ENCODE measurements around the gene TEAD3.
A peak's percentile ranks its signal among the peaks of the same experiment; 100 is the strongest.

TEAD3 gene

DNA sequence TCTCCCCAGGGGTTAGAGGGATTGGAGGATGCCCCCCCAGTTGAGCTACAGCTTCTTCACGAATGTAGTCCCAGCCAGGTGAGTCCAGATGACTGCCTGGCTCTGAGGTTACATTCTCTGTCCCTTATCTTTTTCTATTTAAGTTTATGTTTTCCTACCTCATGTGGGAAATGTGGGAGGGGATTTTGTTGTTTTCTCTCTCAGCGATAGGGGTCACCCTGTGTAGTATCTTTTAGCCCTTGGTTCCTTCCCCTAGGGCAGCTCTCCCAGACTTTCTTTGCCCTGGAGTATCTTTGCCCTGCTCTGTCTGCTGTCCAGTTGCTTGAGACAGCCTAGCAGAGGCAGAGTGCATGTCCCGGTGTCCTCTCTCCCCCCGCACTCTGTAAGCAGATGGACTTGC is 39.0 kb downstream of the TEAD3 start:
- H3K27me3 Mint-ChIP-seq, result no peaks in the 10 kb centered on the region
- H3K36me3 Mint-ChIP-seq (ENCODE audit: insufficient read depth), result peaks cover 15% of the 10 kb centered on the region
- H3K9me3 Mint-ChIP-seq, result no peaks in the 10 kb centered on the region
- H3K4me1 Mint-ChIP-seq, result peaks cover 23% of the 10 kb centered on the region
- ATAC-seq (replicated peaks; ENCODE audit: extremely low read depth, poor library complexity, severe bottlenecking) (no peak), DNase-seq (ENCODE audit: low spot score in 2 of 2) (no peak)
- no peak overlapping the region for H3K27ac Mint-ChIP-seq (ENCODE audit: low read depth)
- no peak overlapping the region for H3K4me3 Mint-ChIP-seq

DNA sequence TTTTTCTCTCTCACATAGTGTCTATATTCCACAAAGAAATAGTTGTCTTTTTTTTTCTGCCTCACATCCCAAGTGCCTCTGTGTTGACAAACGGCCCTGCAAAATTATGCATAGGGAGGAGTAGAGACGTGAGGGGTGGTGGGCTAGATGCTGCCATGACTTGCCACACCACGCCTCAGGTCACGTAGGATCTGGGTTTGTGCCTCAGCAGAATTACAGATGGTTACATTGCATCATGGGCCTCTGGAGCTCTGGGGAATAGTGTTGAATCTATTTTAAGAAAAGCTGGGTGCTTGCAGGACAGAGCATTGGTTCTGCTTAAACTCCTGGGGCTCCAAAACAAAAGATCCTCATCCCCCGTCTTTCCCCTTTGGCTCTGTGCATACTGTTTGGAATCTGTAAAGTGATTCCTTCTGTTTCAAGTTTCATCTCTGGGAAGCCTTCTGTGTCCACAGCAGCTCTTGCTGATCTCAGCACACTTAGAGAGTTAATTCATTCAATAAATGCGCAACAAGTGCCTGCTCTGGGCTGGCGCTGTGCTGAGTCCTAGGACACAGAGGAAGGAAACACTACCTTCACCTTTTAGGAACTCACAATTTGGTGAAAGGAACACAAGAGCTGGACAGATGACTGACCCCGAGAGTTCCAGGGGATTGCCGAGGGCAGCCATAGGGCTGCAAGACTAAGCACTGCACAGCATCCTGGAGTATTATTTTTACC is 42.3 kb downstream of the TEAD3 start:
- H3K27ac Mint-ChIP-seq (ENCODE audit: low read depth), result no peak overlapping the region
- no peak for DNase-seq (ENCODE audit: low spot score in 2 of 2)

GRCh38 chr6:35453236-35453635 is 43.6 kb downstream of the TEAD3 start:
- DNase-seq (ENCODE audit: low spot score in 2 of 2) (no peak), ATAC-seq (replicated peaks; ENCODE audit: extremely low read depth, poor library complexity, severe bottlenecking) (no peak)
- Mint-ChIP-seq H3K36me3 (ENCODE audit: insufficient read depth) (peaks cover 8% of the 10 kb centered on the region), H3K27me3 (no peaks in the 10 kb centered on the region), H3K4me3 (peak overlapping the region; percentile 81), H3K4me1 (peaks cover 41% of the 10 kb centered on the region), H3K27ac (ENCODE audit: low read depth) (no peak overlapping the region), H3K9me3 (no peaks in the 10 kb centered on the region)

More for the DNA sequence above, 42.3 kb downstream of the TEAD3 start:
- H3K27me3 Mint-ChIP-seq, result no peaks in the 10 kb centered on the region
- no peak overlapping the region for H3K4me3 Mint-ChIP-seq
- peaks cover 14% of the 10 kb centered on the region for H3K36me3 Mint-ChIP-seq (ENCODE audit: insufficient read depth)
- H3K4me1 Mint-ChIP-seq, result peaks cover 38% of the 10 kb centered on the region
- no peaks in the 10 kb centered on the region for H3K9me3 Mint-ChIP-seq
- no peak for ATAC-seq (replicated peaks; ENCODE audit: extremely low read depth, poor library complexity, severe bottlenecking)

DNA sequence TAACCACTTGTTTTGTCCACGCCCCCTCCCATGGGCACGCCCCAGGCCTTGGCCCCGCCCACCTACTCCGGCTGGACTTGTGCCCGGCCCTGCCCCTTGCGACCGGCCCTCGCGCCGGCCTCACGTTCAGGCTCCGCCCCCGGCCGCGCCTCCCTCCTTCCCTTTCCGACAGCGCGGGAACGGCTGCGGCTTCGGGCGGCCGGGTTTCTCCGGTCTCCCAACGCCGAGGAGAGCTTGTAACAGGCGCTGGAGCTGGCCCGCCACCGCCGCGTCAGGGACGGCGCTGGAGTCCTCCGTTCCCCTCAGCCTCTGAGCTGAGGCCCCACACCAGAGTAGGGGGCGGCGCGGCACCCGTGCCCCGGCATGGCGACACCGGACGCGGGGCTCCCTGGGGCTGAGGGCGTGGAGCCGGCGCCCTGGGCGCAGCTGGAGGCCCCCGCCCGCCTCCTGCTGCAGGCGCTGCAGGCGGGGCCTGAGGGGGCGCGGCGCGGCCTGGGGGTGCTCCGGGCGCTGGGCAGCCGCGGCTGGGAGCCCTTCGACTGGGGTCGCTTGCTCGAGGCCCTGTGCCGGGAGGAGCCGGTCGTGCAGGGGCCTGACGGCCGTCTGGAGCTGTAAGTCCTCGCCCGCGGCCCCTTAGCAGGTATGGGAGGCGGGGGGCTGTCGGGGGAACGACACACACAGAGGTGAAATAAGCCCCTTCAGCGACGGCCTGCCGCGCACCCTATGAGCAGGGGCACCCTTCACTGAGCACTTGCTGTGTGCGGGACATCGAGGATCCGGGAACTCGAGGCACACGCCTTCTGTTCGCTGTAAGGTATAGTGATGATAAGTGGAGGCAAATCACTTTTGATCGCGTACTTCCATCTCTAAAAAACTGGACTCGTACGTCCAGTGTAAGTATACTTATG is 44.4 kb downstream of the TEAD3 start, which contains the start of gene FANCE:
TSS of gene FANCE (plus strand) at position 156 of the 908 bp plus-strand sequence. CDS start at position 364, 208 bp downstream.
- Mint-ChIP-seq H3K9me3 (no peaks in the 10 kb centered on the region), H3K36me3 (ENCODE audit: insufficient read depth) (peaks cover 7% of the 10 kb centered on the region), H3K27ac (ENCODE audit: low read depth) (peak within 1 kb of the TSS; percentile 19), H3K27me3 (no peaks in the 10 kb centered on the region), H3K4me1 (peaks cover 41% of the 10 kb centered on the region), H3K4me3 (peak within 1 kb of the TSS; percentile 81)
- peak; percentile 76 to 89 for DNase-seq (ENCODE audit: low spot score in 2 of 2)
- ATAC-seq (replicated peaks; ENCODE audit: extremely low read depth, poor library complexity, severe bottlenecking), result peak; percentile 64

GRCh38 chr6:35451354-35452182 is 45.3 kb downstream of the TEAD3 start:
- peak overlapping the region; percentile 19 for H3K27ac Mint-ChIP-seq (ENCODE audit: low read depth)
- peak overlapping the region; percentile 81 for H3K4me3 Mint-ChIP-seq
- ATAC-seq (replicated peaks; ENCODE audit: extremely low read depth, poor library complexity, severe bottlenecking), result peak; percentile 21
- DNase-seq (ENCODE audit: low spot score in 2 of 2), result no peak
- no peaks in the 10 kb centered on the region for H3K9me3 Mint-ChIP-seq
- H3K27me3 Mint-ChIP-seq, result no peaks in the 10 kb centered on the region
- peaks cover 8% of the 10 kb centered on the region for H3K36me3 Mint-ChIP-seq (ENCODE audit: insufficient read depth)
- H3K4me1 Mint-ChIP-seq, result peaks cover 41% of the 10 kb centered on the region

GRCh38 chr6:35449287-35449881 is 47.5 kb downstream of the TEAD3 start:
- Mint-ChIP-seq H3K9me3 (no peaks in the 10 kb centered on the region), H3K36me3 (ENCODE audit: insufficient read depth) (peaks cover 5% of the 10 kb centered on the region), H3K4me3 (no peak overlapping the region), H3K27ac (ENCODE audit: low read depth) (no peak overlapping the region), H3K4me1 (peaks cover 32% of the 10 kb centered on the region), H3K27me3 (no peaks in the 10 kb centered on the region)
- ATAC-seq (replicated peaks; ENCODE audit: extremely low read depth, poor library complexity, severe bottlenecking) (peak; percentile 73), DNase-seq (ENCODE audit: low spot score in 2 of 2) (peak; percentile 18 to 21)

- H3K4me3 Mint-ChIP-seq, result no peak overlapping the region
- no peaks in the 10 kb centered on the region for H3K9me3 Mint-ChIP-seq
- no peak for ATAC-seq (replicated peaks; ENCODE audit: extremely low read depth, poor library complexity, severe bottlenecking)
- H3K27me3 Mint-ChIP-seq, result no peaks in the 10 kb centered on the region
- no peak overlapping the region for H3K27ac Mint-ChIP-seq (ENCODE audit: low read depth)
- DNase-seq (ENCODE audit: low spot score in 2 of 2), result no peak
- H3K36me3 Mint-ChIP-seq (ENCODE audit: insufficient read depth), result peaks cover 7% of the 10 kb centered on the region
- H3K4me1 Mint-ChIP-seq, result peaks cover 21% of the 10 kb centered on the region
Measured at GRCh38 chr6:35448191-35448590, 48.7 kb downstream of the TEAD3 start.

DNA sequence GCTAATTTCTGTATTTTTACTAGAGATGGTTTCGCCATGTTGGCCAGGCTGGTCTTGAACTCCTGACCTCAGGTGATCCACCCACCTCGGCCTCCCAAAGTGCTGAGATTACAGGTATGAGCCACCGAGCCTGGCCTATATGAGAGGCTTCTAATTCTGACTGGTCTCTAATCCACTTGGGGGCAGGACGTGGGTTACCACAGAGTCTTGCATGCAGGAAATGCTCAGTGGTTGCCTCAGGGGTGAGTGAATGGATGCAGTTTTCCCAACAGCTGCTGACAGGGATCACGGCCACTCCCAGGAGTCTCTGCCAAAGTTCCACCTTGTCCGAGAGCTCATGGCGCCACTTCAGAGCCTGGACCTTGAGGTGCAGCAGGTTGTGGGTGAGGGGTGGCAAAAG is 51.2 kb downstream of the TEAD3 start:
- Mint-ChIP-seq H3K9me3 (no peaks in the 10 kb centered on the region), H3K27ac (ENCODE audit: low read depth) (no peak overlapping the region), H3K4me3 (no peak overlapping the region), H3K4me1 (peaks cover 5% of the 10 kb centered on the region), H3K27me3 (no peaks in the 10 kb centered on the region), H3K36me3 (ENCODE audit: insufficient read depth) (peaks cover 5% of the 10 kb centered on the region)
- no peak for DNase-seq (ENCODE audit: low spot score in 2 of 2)
- ATAC-seq (replicated peaks; ENCODE audit: extremely low read depth, poor library complexity, severe bottlenecking), result no peak

DNA sequence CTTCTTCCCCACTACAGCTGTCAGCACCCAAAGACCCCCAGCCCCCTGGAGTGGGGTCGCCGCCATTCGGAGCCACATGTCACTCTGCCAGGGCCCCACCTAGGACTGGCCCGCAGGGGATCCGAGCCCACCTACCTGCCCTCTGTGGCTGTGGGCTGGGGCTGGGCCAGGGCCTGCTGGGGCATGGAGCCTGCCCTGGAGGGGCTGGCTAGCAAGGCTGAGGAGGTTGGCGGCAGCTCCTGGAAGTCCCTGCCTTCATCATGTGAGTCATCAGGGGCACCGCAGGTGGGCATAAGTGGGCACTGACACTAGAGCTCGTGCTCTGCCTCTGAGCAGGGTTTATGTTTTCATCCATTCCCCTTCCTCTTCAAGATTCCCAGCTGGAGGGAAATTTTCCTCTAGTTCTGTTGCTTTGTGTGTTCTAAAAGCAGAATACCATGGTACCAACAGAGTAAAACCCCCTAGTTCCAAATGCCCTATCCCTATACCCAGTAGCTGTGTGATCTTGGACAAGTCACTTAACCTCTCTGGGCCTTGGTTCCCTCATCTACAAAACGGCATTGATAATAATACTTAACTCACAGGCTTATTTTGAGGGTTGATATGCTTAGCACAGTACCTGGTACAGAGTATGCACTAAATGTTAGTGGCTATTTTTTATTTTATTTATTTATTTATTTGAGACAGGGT is 53.4 kb downstream of the TEAD3 start:
- Mint-ChIP-seq H3K27me3 (no peaks in the 10 kb centered on the region), H3K27ac (ENCODE audit: low read depth) (no peak overlapping the region), H3K4me3 (no peak overlapping the region), H3K36me3 (ENCODE audit: insufficient read depth) (peaks cover 5% of the 10 kb centered on the region), H3K9me3 (no peaks in the 10 kb centered on the region), H3K4me1 (no peaks in the 10 kb centered on the region)
- no peak for ATAC-seq (replicated peaks; ENCODE audit: extremely low read depth, poor library complexity, severe bottlenecking)
- DNase-seq (ENCODE audit: low spot score in 2 of 2), result no peak

DNA sequence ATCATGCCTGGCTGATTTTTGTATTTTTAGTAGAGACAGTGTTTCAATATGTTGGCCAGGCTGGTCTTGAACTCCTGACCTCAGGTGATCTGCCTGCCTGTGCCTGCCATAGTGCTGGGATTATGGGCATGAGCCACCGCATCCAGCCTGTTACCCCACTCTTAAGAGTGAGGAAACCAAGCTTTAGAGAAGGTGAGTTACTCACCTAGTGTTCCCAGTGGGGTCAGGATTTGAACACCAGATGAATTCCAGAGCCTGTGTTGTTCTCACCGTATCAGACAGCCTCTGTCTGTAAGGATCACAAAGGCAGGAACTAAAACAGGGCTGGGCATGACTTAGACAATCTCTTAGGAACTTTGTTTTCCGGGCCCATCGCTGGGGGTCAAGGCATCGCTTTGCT is 54.2 kb downstream of the TEAD3 start:
- DNase-seq (ENCODE audit: low spot score in 2 of 2), result no peak
- ATAC-seq (replicated peaks; ENCODE audit: extremely low read depth, poor library complexity, severe bottlenecking), result no peak
- Mint-ChIP-seq H3K27ac (ENCODE audit: low read depth) (no peak overlapping the region), H3K9me3 (no peaks in the 10 kb centered on the region), H3K27me3 (no peaks in the 10 kb centered on the region), H3K4me3 (no peak overlapping the region), H3K36me3 (ENCODE audit: insufficient read depth) (peaks cover 5% of the 10 kb centered on the region), H3K4me1 (no peaks in the 10 kb centered on the region)

- Mint-ChIP-seq H3K27me3 (no peaks in the 10 kb centered on the region), H3K27ac (ENCODE audit: low read depth) (no peak overlapping the region), H3K4me3 (no peak overlapping the region), H3K36me3 (ENCODE audit: insufficient read depth) (peaks cover 2% of the 10 kb centered on the region), H3K4me1 (no peaks in the 10 kb centered on the region), H3K9me3 (no peaks in the 10 kb centered on the region)
- ATAC-seq (replicated peaks; ENCODE audit: extremely low read depth, poor library complexity, severe bottlenecking), result no peak
- no peak for DNase-seq (ENCODE audit: low spot score in 2 of 2)
Measured at GRCh38 chr6:35441642-35442041, 55.2 kb downstream of the TEAD3 start.

All from central memory CD8-positive, alpha-beta T cell (primary cell).